GM12872 (cell line): ENCODE measurements around the gene CCNG2.

Experiments used
- TF ChIP-seq, protein P1 (sequence below): IDR thresholded peaks from 3 replicates; pipeline ENCODE4 v1.5.1; 2011; ENCODE audit warnings: low read depth, mild to moderate bottlenecking, low read length, moderate library complexity; ENCODE audit not compliant: insufficient read depth

Gene CCNG2

DNA sequence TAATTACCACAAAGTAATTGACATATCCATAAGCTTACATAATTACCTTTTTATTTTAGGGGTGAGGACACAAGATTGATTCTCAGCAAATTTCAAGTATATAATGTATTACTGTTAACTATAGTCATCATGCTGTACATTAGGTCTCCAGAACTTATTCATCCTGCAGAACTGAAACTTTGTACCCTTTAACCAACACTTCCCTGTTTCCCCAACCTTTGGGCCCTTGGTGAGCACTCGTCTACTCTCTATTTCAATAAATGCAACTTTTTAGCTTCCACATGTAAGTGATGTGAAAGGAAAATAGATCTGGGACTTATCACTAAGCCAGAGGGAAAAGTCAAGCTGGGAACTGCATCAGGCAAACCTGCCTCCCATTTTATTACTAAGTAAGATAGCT, 33.6 kb upstream of the CCNG2 start:
- TF ChIP-seq, protein P1, sequence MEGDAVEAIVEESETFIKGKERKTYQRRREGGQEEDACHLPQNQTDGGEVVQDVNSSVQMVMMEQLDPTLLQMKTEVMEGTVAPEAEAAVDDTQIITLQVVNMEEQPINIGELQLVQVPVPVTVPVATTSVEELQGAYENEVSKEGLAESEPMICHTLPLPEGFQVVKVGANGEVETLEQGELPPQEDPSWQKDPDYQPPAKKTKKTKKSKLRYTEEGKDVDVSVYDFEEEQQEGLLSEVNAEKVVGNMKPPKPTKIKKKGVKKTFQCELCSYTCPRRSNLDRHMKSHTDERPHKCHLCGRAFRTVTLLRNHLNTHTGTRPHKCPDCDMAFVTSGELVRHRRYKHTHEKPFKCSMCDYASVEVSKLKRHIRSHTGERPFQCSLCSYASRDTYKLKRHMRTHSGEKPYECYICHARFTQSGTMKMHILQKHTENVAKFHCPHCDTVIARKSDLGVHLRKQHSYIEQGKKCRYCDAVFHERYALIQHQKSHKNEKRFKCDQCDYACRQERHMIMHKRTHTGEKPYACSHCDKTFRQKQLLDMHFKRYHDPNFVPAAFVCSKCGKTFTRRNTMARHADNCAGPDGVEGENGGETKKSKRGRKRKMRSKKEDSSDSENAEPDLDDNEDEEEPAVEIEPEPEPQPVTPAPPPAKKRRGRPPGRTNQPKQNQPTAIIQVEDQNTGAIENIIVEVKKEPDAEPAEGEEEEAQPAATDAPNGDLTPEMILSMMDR, result no peak

DNA sequence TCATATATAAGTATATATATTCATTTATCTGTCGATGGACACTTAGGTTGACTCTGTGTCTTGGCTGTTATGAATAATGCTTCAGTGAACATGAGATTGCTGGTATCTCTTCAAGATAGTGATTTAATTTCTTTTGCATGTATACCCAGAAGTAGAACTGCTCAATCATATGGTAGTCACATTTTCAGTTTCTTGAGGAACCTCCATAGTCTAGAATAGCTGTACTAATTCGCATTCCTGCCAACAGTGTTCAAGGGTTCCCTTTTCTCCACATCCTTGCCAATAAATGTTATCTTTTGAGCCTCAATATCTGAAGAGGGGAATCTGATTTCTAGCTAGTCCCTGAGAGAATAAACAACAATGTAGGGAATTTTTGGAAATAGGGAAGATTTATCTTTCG, 32.4 kb upstream of the CCNG2 start:
- TF ChIP-seq, protein P1, result no peak

DNA sequence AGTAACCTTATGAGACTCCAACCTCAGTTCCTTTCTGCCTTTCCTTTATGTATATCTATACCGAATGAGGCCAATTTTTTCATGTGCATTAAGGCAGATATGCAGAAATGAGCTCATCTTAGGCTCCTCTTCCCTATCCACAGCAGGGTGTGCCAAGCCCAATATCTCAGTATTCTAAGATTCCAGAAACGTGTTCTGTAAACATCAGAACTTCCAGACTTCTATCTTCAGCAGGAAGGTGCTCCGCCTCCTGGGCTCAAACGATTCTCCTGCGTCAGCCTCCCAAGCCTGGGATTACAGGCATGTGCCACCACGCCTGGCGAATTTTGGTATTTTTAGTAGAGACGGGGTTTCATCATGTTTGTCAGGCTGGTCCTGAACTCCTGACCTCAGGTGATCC, 31.0 kb upstream of the CCNG2 start:
- TF ChIP-seq, protein P1, result no peak

DNA sequence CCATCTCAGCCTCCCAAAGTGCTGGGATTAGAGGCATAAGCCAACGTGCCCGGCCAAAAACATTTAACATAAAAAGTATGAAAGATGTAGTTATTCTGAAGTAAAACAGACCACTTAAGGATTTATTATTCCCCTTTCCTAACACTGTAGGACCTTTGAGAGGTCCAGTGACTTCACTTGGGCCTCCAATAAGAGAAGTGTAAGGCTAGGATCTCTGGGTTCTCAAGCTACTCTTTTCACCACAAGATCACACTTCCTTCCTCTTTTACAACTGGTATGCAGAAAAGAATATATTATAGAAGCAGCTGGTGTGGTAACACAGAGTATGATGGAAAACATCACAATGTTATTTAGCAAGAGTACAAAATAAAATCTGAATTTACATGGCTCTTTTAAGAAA, 30.2 kb upstream of the CCNG2 start:
- TF ChIP-seq, protein P1, result no peak

DNA sequence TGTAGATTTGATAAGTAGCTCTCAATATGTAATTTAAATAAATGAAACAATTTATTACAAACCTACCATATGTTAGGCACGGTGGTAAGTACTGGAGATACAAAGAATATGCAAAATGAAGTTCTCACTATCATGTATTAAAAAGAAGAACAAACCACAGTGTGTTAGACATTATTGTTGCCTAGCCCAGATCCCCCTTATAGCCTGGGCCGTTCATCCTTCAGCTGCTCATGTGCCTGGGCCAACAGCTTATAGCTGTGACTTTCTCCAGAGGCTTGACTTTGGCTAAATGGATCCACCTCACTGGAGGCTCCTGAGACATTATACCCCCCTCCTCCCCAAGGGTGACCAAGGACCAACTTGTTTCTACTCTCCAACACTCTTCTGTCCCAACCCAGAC, 29.8 kb upstream of the CCNG2 start:
- TF ChIP-seq, protein P1, result no peak

DNA sequence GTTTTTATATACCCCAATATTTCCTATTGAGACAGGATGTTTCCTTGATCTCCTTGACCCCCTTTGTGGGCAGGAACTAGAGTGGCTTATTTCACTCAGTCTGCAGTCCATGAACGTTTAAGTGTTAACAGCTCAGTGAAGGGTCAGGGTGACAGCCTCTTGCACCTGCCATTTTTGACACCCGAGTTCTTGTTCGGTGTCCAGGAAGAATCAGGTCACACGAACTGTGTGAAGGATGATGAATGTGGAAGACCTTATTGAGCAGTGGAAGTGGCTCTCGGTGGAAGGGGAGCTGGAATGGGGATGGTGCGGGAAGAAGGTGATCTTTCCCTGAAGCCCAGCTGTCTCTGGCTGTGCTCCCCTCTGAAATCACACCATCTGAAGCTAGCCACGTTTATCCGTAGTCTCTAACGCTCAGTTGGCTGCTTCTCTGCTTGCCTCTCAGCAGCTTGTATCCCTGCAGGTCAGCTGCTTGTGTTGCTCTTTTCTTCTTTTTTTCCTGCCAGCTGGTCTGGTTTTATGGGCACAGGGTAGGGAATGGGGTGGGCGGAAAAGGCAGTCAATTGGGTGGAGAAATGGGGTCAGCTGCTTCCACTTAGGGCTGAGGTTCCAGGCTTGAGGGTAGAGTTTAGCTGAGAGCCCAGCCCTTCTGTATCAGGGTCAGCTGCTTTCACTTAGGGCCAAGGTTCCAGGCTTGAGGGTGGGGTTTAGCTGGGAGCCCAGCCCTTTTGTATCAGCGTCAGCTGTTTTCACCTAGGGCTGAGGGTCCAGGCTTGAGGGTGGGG, 29.0 kb upstream of the CCNG2 start:
- TF ChIP-seq, protein P1, result no peak

DNA sequence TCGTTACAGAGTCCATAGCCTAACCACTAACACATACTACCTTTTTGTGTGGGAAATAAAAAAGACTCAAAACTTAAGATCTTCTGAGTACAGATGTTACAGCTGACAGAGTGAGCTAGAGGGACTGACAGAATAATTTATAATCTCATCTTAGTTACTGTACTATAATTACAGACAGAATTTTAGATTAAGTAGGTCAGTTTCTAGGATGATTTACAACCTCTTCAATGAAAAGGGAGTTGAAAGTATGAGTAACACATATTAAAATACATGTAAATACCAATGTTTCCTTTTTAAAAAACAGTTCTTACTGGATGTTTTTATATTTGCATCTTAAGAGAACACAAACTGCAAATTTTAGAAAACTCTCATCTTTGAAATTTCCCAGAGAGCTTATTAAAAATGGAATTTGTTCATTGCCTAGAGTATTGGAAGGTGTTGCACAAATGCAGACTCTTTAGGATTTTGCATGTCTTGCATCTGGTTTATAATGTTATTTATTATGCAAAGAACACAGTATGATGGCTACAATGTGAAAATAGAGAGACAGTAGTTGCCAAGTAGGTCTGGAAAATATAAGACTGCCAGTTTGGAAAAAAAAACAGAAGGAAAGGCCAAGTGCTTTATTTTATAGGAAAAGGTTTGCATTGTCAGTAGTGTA, 24.2 kb upstream of the CCNG2 start:
- TF ChIP-seq, protein P1, result no peak
